Trophoblast cell (in vitro differentiated cells and primary cell): Measurements from ENCODE around the gene FRMD6.
A peak's percentile ranks its signal among the peaks of the same experiment; 100 is the strongest.
"Not testable (repeated sequence)": the region's sequence is repeated elsewhere in the genome, so short reads cannot be mapped to it uniquely, and the experiment has no call there.

Experiments used
- DNase-seq, 2 donors: peaks; one replicate each; pipeline ENCODE4 v3.0.0-alpha.2; 2016
- H2AFZ ChIP-seq: 2 replicates; pipeline ENCODE4 v1.6.1; 2013; ENCODE audit warnings: low read length, moderate library complexity, mild to moderate bottlenecking; ENCODE audit not compliant: insufficient read depth, poor library complexity
- H2AK5ac ChIP-seq: 2 replicates; pipeline ENCODE4 v1.6.1; 2013; ENCODE audit warnings: mild to moderate bottlenecking, low read length
- H2BK120ac ChIP-seq: 2 replicates; pipeline ENCODE4 v1.6.1; 2013; ENCODE audit warnings: low read length, mild to moderate bottlenecking, moderate library complexity; ENCODE audit not compliant: insufficient read depth, poor library complexity
- H2BK12ac ChIP-seq: 2 replicates; pipeline ENCODE4 v1.6.1; 2013; ENCODE audit warnings: mild to moderate bottlenecking, low read length, moderate library complexity
- H2BK5ac ChIP-seq: 2 replicates; pipeline ENCODE4 v1.6.1; 2013; ENCODE audit warnings: low read length, low read depth, moderate library complexity, mild to moderate bottlenecking; ENCODE audit not compliant: poor library complexity
- H3K14ac ChIP-seq: 2 replicates; pipeline ENCODE4 v1.6.1; 2013; ENCODE audit warnings: mild to moderate bottlenecking, low read length
- H3K18ac ChIP-seq: 2 replicates; pipeline ENCODE4 v1.6.1; 2013; ENCODE audit warnings: mild to moderate bottlenecking, low read length
- H3K23ac ChIP-seq: 2 replicates; pipeline ENCODE4 v1.6.1; 2013; ENCODE audit warnings: low read length
- H3K27ac ChIP-seq: 2 replicates; pipeline ENCODE4 v1.5.1; 2013; ENCODE audit warnings: low read depth, mild to moderate bottlenecking, inconsistent platforms, low read length, moderate library complexity
- H3K27me3 ChIP-seq: 2 replicates; pipeline ENCODE4 v1.6.1; 2013; ENCODE audit warnings: inconsistent platforms, mild to moderate bottlenecking, low read length, moderate library complexity; ENCODE audit not compliant: insufficient read depth
- H3K36me3 ChIP-seq, 2 experiments: 1 replicate in 1 of 2; 2 replicates in 1 of 2; pipeline ENCODE4 v1.6.1; 2013; ENCODE audit warnings: low read length in 2 of 2, mild to moderate bottlenecking in 2 of 2, moderate library complexity in 1 of 2; ENCODE audit not compliant: insufficient read depth in 2 of 2, control insufficient read depth in 1 of 2
- H3K4ac ChIP-seq: 2 replicates; pipeline ENCODE4 v1.6.1; 2013; ENCODE audit warnings: low read depth, mild to moderate bottlenecking, low read length, moderate library complexity
- H3K4me1 ChIP-seq, 2 experiments: 1 replicate in 1 of 2; 2 replicates in 1 of 2; pipeline ENCODE4 v1.6.1; 2013; ENCODE audit warnings: low read length in 2 of 2, mild to moderate bottlenecking in 2 of 2, moderate library complexity in 1 of 2; ENCODE audit not compliant: insufficient read depth in 2 of 2, control insufficient read depth in 1 of 2
- H3K4me2 ChIP-seq: 2 replicates; pipeline ENCODE4 v1.6.1; 2013; ENCODE audit warnings: inconsistent platforms, mild to moderate bottlenecking, low read length, moderate library complexity
- H3K4me3 ChIP-seq: 2 replicates; pipeline ENCODE4 v1.5.1; 2013; ENCODE audit warnings: mild to moderate bottlenecking, low read depth, low read length, inconsistent platforms
- H3K79me1 ChIP-seq: one replicate; pipeline ENCODE4 v1.6.1; 2013; ENCODE audit warnings: low read length
- H3K79me2 ChIP-seq: 2 replicates; pipeline ENCODE4 v1.6.1; 2013; ENCODE audit warnings: low read length, mild to moderate bottlenecking; ENCODE audit not compliant: control insufficient read depth, insufficient read depth, poor library complexity
- H3K9ac ChIP-seq: 2 replicates; pipeline ENCODE4 v1.6.1; 2013; ENCODE audit warnings: mild to moderate bottlenecking, low read length
- H3K9me3 ChIP-seq: 2 replicates; pipeline ENCODE4 v1.6.1; 2013; ENCODE audit warnings: low read depth, mild to moderate bottlenecking, control low read depth, inconsistent platforms, low read length; ENCODE audit not compliant: insufficient read depth
- H4K12ac ChIP-seq: 2 replicates; pipeline ENCODE4 v1.6.1; 2013; ENCODE audit warnings: low read depth, mild to moderate bottlenecking, low read length, moderate library complexity
- H4K8ac ChIP-seq: 2 replicates; pipeline ENCODE4 v1.6.1; 2013; ENCODE audit warnings: low read depth, mild to moderate bottlenecking, low read length, moderate library complexity
- H4K91ac ChIP-seq: one replicate; pipeline ENCODE4 v1.6.1; 2013; ENCODE audit warnings: low read depth, mild to moderate bottlenecking, low read length, moderate library complexity
- WGBS: extraction: QIAGEN DNeasy Blood & Tissue Kit; methylation state at CpG from one replicate; pipeline ENCODE4 v1.1.7; 2013; ENCODE audit warnings: missing lambda C conversion rate; ENCODE audit not compliant: insufficient read length, insufficient coverage; ENCODE audit errors: extremely low coverage; 5-methylcytosine and 5-hydroxymethylcytosine counted together

The FRMD6 gene

GRCh38 chr14:51751611-51752345 lies 100.1 kb downstream of the FRMD6 start:
- not testable (repeated sequence) for H3K27me3 ChIP-seq, H2BK12ac ChIP-seq, H3K27ac ChIP-seq, H3K9me3 ChIP-seq, H4K91ac ChIP-seq, H3K4me1 ChIP-seq, H3K18ac ChIP-seq, H4K12ac ChIP-seq, H2BK120ac ChIP-seq, H3K14ac ChIP-seq, H3K36me3 ChIP-seq, H3K79me1 ChIP-seq, H2AK5ac ChIP-seq, H3K4ac ChIP-seq, H3K23ac ChIP-seq, H2AFZ ChIP-seq, H3K79me2 ChIP-seq, H3K9ac ChIP-seq, H4K8ac ChIP-seq, H2BK5ac ChIP-seq, H3K4me3 ChIP-seq
- peak; percentile 83 to 88 for DNase-seq
- peak overlapping the region; percentile 32 for H3K4me2 ChIP-seq
- WGBS: no CpG with 5 or more reads among the region's 16 CpGs

- H3K4me2 ChIP-seq, H2AK5ac ChIP-seq, H2BK5ac ChIP-seq, H3K9me3 ChIP-seq, H3K4ac ChIP-seq, H3K27ac ChIP-seq, H3K4me3 ChIP-seq, H2BK120ac ChIP-seq, H4K8ac ChIP-seq, H4K12ac ChIP-seq, H3K14ac ChIP-seq, H3K23ac ChIP-seq, H2AFZ ChIP-seq, H2BK12ac ChIP-seq, H3K36me3 ChIP-seq, H3K79me2 ChIP-seq, H3K27me3 ChIP-seq, H3K79me1 ChIP-seq, DNase-seq, H3K9ac ChIP-seq, H3K18ac ChIP-seq, H3K4me1 ChIP-seq, H4K91ac ChIP-seq: not testable (repeated sequence)
- WGBS: no CpG with 5 or more reads among the region's 7 CpGs
Measured at GRCh38 chr14:51757756-51758155, 106.0 kb downstream of the FRMD6 start.

GRCh38 chr14:51759950-51760349 lies 108.2 kb downstream of the FRMD6 start:
- Histone ChIP-seq H3K27me3 (no peaks in the 10 kb centered on the region), H3K9ac (no peak overlapping the region), H3K4me2 (no peak overlapping the region), H3K4ac (no peak overlapping the region), H3K23ac (no peak overlapping the region), H4K8ac (no peak overlapping the region), H3K4me1 (no peaks in the 10 kb centered on the region), H3K27ac (no peak overlapping the region), H3K4me3 (no peak overlapping the region), H3K79me1 (no peaks in the 10 kb centered on the region), H3K14ac (no peak overlapping the region), H2AK5ac (no peak overlapping the region), H4K12ac (no peak overlapping the region), H2BK120ac (no peak overlapping the region), H2AFZ (no peak overlapping the region), H2BK5ac (no peak overlapping the region), H3K18ac (no peak overlapping the region), H3K36me3 (no peaks in the 10 kb centered on the region), H3K79me2 (no peaks in the 10 kb centered on the region), H3K9me3 (no peaks in the 10 kb centered on the region), H2BK12ac (no peak overlapping the region), H4K91ac (no peak overlapping the region)
- WGBS: no CpG with 5 or more reads among the region's 18 CpGs
- no peak for DNase-seq

GRCh38 chr14:51765726-51766125 lies 114.0 kb downstream of the FRMD6 start:
- not testable (repeated sequence) for H3K27ac ChIP-seq, H3K9ac ChIP-seq

More at GRCh38 chr14:51765726-51766125, 114.0 kb downstream of the FRMD6 start:
- not testable (repeated sequence) for H4K8ac ChIP-seq, H3K4me3 ChIP-seq, H3K4ac ChIP-seq, H3K36me3 ChIP-seq, H3K79me1 ChIP-seq, H3K14ac ChIP-seq, H3K27me3 ChIP-seq, H4K12ac ChIP-seq, H2AFZ ChIP-seq, H2BK5ac ChIP-seq, H3K23ac ChIP-seq, H2BK12ac ChIP-seq, H3K4me2 ChIP-seq, H3K79me2 ChIP-seq, H2BK120ac ChIP-seq, H2AK5ac ChIP-seq, H3K18ac ChIP-seq, H3K4me1 ChIP-seq, H4K91ac ChIP-seq, H3K9me3 ChIP-seq
- no CpG with 5 or more reads among the region's 13 CpGs for WGBS
- DNase-seq: peak; percentile 13 to 40
